Fibroblast of upper back skin (primary cell): ENCODE measurements around the gene SLC12A7.
"Not testable (repeated sequence)": the region's sequence is repeated elsewhere in the genome, so short reads cannot be mapped to it uniquely, and the experiment has no call there.

Source experiments
- DNase-seq: peaks from one replicate; pipeline ENCODE4 v3.0.0-alpha.2; 2013

SLC12A7 gene

DNA sequence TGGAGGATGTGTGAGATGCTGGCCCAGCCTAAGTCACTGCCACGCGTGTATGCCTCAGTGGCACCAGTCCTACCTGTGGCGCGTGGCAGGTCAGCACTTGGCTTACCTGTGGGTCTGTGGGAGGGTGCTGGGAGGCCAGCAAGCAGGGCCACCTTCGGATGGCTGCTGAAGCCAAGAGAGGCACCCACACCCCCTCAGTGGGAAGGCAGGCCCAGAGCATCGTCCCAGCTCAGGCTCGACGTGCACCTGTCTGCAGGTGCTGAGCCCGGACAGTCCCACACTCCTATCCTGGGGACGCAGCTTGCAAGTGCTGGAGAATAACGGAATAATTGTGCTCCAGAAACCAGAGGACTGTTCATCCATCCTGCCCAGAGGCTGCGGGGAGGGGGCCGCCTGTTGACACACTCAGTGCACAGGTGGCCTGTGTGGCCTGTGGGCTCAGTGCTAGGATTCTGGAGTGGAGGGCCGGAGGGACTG is 79.3 kb downstream of the SLC12A7 start:
- DNase-seq, result no peak

DNA sequence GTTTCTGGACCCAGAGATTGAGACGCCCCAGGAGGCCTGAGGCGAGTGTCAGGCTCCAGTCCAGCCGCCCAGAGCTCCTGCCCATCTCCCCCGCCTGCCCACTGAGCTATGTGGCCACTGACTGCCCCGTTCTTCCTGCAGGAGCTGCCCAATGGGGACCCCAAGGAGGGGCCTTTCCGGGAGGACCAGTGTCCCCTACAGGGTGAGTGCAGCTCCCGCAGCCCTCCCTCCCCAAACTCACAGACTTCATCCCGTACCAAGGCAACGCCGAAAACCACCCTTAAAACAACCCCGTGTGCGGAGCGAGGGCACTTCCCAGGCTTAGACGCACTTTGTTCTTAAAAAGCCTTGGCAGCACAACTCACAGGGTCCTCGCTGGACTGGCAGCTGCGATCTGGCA is 79.9 kb downstream of the SLC12A7 start:
- DNase-seq, result no peak

DNA sequence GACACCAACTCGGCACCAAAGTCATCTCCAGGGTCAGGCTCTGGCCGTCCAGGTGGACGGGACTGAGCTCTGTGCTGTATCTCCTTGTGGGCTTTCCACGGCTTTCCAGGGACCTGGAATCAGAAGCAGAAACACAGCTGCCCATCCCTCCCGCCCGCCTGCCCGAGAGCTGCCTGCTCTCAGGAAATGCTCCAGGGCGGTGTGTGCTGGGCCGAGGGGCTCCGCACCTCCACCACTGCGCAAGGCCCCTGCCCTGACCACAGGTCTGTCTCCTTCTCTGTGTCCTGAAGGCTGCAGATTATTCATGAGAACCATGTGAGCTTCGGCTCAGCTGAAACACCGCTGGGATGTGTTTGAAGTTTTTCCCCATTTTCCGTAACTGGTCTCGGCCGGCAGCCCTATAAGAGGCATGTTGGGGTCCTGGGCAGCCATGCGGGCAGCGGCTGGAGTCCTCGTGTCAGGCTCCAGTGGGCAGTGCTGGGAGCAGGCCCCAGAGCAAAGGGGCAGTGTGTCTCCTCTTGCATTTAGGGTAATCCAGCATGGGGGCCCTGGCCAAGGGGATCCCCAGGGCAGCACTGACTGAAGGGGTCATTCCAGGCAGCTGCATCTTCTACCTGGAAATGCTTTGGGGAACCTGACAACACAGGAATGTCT is 80.4 kb downstream of the SLC12A7 start:
- no peak for DNase-seq

DNA sequence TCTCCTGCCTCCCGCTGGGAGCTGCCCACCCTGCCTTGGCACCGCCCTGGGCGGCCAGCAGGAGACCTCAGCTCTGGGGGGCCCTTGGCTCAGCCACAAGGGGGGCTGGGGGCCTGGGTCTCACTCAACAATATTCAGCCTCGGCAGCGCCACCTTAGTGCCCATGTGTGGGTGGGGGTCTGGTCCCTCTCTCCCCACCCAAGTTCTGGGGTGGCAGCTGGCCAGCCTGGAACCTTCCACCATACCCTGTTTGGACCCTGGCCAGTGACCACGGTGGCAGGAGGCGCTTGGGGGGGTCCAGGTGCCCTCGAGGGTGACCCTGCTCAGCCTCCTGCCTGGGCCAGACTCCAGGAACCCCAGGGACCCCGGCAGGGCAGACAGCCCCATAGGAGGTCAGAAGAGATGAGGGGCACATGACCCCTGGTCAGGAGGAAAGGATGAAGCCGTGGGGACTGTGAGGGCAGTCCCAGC is 81.0 kb downstream of the SLC12A7 start:
- no peak for DNase-seq

DNA sequence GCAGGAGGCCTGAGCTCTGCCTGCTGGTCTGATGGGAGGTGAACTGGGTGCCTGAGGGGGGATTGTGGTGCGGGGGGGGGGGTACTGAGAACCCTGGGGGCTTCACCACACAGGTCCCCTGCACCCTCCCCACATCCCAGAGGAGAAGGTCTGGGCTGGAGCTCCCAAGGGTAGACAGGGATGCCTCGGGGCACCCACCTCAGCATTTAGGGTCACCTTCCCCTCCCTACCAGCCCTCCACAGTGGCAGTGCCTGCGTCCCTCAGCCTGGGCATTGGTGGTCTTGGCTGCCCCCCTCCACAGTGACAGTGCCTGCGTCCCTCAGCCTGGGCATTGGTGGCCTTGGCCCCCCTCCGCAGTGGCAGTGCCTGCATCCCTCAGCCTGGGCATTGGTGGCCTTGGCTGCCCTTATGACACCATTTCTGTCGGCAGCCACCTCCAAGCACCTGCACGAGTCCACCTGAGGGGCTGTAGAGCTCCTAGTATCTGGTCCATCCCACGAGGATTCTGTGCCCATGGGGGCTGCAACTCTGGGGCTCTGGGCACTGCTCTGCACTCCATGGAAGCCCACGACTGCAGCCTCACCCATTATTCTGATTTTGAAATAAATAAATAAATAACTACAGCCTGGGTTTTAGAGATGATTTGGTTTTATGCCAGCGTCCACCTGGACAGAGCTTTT is 81.8 kb downstream of the SLC12A7 start:
- no peak for DNase-seq

DNA sequence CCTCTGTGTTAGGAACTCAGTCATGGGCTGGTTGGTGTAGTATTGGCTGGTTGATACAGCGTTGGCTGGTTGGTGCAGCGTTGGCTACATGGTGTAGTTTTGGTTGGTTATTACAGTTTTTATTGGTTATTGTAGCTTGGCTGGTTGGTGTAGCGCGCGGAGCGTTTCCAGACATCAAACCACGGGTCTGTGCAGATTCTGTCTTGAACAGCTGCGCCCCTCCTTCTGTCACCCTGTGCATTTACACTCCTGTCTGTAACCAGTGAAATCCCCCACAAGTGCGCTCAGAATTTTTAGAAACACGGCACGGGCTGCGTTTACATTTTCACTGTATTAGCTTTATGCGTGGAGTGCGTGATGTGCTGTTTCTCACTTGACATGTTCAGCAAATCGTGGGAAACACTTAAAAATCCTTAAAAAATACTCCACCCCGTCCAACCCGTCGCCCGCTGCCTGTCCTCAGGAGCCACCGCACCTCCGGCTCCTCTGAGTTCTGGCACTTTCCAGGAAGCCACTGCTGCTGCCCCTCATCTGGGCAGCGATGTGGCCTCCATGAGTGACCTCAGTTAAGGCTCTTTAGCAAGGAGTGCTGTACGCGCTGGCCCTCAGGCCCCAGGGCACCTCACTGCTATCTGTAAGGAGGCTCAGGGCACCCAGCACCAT is 82.5 kb downstream of the SLC12A7 start:
- no peak for DNase-seq

DNA sequence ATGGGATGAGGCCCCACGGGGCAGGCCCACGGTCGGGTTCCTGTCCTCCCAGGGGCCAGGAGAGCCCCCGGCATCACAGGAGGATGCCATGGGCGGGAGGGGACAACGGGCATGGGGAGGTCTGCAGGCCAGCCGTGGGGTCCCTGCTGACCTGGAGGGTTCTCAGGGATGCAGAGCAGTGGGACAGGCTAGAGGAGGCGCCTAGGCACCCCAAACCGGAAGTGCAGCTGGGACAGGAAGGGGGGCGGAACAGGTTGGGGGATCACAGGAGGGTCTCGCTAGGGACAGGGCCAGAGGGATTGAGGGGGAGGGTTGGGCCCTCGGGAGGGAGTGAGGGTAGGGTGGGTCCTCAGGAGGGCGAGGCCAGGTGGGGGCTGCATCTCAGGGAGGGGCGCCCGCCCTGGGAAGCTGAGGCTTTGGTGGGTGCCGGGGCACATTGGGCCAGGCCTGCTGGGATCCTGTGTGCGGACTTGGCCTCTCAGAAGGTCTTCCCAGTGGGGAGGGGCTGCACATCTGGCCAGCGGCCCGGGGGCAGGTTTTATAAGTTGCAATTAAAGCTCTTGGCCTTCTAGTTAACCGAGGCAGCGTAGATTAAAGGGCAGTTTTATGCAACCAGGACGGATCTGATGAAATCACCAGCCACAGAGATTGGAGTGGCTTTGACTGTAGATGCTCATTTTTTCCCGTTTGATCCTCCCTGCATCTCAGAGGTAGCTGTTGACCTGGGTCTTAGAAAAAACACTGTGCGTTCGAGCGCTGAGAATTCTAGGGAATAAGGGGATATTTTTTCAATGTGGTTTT is 83.2 kb downstream of the SLC12A7 start:
- DNase-seq, result no peak

DNA sequence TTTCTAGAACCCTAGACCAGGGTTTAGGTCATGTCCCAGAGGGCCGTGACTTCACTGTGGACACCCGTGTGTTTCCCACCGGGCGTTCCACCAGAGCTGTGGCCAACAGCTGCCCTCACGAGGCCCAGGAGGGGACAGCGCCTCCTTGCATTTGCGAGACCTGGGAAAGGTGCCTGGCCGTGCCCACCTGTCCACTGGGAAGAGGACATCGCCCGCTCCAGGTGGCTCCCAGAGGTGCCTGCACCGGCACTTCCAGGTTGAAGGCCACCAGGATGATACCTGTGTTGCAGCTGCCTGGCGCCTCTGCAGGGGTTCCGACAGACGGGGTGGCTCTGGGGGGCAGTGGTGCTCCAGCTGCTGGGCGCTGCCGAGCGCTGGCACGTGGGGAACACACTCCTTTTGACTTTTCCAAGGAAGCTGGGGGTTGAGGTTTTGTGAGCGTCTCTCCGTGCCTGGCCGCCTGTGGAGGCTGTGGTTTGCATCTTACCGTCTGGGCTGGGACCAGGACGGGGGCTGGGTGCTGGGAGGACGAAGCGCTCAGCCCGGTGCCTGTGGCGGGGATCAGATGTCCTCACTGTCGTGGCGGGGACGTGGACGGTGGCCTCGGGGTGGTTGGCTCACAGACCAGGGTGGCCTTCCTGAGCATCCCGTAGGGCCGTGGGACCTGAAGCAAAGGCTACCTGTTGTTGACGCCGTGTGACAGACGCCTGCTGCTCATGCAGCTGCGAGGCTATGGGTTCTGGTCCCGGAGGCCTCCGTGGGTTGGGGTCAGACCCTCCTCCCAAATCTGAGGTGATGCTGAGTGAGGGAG is 84.0 kb downstream of the SLC12A7 start:
- no peak for DNase-seq

DNA sequence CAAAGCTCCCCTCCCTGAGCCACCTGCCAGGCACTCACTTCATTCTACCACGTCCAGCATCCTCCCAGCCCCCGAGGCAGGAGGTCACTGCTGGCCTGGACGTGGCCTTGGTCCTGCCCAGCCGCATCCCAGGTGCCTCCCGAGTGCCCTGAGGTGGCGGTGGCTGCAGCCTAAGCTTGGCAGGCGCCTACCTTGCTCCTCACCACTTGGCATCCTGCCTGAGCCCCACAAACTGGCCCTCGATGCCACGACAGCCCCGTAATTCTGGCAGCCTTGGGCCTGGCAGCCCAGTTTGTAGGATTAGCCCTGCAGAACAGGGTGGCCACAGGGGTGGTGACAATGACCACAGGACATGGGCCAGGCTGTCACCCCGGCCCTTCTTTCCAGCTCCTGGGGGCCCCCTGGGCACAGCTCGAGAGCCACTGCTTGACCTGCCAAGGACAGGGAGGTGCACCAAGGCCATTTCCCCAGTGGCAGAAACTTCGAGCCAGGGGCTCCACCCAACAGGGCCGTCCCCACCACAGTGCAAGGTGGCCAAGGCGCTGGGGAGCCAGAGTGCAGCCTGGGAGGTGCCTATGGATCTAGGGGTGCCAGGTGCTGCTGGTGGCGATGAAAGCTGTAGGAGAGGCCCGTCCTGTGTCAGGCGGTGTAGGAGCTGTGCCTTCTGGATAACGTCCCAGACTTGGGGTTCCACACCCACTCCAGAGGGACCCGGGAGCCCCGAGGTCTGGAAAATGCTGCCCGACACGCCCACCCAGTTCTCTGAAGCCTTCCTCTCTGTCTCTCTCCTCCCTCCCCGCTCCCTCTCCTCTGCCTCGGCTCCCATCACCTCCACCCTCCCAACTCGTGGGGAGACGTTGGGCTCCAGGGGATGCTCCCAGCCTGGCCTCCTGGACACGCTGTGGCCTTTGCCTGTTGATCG is 84.9 kb downstream of the SLC12A7 start:
- DNase-seq, result no peak

DNA sequence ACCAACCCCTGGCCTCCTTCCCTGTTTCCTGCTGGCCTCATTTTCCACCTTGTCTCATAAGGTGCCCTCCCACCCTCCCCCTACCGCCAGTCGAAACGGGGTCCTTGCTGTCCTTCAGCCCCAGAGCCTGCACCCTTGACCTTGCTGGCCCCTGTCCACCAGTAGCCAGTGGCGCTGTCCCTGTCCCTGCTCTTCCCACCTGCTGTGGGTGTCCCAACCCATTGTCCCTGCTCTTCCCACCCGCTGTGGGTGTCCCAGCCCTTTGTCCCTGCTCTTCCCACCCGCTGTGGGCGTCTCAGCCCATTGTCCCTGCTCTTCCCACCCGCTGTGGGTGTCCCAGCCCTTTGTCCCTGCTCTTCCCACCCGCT is 89.9 kb downstream of the SLC12A7 start:
- DNase-seq, result not testable (repeated sequence)

DNA sequence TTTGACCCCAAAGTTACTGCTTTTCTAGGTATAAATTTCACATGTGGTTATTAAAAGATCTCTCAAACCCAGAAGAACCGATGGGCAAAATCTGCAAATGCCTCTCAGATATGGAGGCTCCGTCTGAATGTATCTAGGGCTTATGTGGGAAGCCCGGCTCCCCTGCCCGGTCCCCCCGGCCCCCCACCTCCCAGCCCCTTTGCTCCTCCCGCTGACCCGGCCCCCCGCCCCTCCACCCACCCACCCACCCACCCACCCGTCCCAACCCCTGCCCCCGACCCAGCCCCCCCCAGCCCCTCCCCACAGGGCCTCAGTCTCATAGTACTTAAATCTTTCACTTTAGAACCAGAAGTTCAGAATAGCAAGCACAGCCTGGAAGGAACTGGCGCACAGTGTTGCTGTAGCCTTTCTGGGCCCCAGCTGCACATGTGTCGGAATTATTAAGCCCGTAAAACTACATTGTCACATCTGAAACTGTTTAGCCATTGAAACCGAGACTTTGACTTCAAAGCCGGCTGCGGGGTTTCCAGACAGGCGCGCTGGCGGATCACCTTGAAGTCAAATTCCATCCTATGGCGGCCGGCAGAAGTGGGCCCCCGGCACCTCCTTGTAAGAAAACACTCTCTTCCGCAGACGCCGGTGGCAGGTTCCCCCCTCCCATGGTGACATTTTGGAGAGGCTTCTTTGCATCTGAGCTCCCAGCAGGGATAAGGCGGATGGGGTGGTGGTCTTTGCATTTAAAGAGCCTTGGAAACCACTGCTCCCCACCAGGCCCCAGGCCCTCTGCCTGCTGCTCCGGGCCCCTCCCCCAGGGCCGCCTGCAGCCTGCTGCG is 90.5 kb downstream of the SLC12A7 start:
- DNase-seq, result peak; percentile 9

DNA sequence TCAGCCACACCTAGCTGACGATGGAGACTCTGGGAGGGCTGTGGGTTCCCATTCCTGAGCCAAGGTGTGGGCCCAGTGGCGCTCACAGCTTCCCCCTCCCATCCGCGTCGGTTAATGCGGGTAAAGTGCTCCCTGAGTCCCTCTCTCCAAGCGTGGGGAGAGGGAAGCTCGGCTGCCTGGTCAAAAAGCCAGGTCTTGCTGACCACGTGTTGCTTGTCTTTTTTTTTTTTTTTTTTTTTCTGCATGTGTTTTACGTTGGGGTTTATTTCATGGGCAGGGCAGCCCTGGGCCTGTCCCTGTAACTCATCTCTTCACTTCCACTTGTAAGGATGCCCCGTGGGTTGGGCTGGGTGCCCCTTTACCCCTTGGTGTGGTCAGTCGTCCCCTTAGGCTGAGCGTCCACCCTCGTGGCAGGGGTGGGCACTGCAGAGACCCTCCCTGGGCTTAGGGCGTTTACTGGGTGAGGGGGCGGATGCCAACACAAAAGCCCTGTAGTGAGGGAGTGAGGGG is 91.4 kb downstream of the SLC12A7 start:
- no peak for DNase-seq

DNA sequence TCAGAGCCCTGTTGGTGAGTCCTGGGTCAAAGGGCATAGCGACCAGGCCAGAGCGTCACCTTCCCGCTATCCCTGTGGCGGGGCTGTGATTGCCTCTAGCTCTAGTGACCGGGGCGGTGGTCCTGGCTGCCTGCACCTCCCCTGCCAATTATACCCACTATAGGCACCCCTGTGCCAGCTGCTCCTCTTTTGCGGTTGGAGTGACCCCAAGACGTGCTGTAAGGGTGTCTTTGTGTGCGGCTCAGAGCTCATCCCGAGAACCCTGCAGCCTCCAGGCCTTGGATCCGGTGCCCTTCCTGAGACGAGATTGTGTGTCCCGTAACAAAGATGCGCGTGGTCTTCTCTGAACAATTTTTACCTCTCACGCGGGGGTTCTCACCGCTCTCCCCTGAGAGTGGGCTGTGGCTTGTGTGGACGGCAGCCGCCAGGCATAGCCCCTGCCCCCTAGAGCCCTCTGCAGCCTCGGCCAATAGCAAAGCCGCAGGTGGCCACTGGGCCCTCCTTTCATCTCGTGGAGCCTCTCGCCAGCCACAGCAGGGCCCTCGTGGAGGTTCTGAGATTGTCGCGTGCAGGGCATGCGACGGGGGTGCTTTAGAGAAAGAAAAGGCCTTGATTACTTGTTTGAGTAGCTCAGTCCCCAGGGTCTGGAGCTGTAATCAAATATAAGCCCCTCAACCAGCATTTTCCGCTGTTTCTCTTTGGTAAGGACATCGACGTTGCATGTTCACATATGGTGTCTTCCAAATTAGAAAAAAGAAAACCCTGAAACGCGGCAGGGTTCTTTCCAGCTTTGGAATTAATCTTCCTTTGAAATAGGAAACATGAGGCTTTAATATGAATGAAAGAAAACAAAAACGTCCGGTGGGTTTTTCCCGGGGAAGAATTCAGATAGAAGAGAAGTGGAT is 92.6 kb downstream of the SLC12A7 start:
- DNase-seq, result no peak

DNA sequence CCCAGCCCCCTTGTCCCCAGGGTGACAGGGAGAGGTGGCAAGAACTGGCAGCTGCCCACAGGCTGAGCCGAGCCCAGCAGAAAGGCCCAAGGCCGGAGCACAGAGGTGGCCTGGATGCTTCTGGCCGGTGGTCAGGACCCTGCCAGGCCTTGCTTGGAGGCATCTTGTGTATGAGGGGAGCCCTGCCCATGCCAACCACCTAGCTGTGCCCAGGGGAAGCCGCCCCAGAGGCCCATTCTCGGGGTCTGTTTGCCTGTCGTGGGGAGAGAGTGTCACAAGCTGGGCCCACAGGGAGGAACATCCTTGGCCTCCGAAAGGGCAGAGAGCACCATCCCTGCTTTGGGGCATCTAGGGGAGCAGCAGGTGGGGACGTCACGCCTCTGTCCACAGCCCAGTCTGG is 93.3 kb downstream of the SLC12A7 start:
- no peak for DNase-seq

DNA sequence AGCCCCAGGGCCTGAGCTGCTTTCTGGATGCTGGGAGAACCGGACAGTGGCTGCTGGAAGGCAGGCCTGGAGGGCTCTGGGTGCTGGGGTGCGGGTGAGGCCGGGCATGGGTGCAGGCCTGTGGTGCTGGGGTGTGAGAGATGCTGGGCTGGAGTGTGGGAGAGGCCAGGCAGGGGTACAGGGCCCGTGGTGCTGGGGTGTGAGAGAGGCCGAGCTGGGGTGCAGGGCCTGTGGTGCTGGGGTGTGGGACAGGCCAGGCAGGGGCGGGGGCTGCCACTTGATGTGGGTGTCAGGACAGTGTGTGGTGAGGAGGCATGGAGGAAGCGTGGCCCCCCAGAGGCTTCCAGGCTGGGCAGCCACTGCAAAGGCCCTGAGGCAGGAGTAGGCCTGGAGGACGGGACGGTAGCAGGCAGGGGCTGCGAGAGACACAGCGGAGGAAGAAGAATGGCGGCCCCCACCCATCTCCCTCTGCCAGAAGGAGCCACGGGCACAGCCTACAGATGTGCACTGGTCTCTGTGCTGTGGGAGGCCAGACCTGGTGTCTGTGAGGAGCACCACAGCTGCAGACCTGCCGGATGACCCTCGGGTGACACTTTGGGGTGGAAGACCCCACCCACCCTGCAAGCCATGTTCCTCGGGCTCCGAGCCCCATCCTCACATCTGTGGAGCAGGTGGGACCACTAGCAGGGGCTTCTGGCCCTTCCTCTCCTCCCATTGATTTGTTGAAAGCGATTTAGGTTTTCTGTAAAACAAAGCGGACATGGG is 94.0 kb downstream of the SLC12A7 start:
- no peak for DNase-seq

DNA sequence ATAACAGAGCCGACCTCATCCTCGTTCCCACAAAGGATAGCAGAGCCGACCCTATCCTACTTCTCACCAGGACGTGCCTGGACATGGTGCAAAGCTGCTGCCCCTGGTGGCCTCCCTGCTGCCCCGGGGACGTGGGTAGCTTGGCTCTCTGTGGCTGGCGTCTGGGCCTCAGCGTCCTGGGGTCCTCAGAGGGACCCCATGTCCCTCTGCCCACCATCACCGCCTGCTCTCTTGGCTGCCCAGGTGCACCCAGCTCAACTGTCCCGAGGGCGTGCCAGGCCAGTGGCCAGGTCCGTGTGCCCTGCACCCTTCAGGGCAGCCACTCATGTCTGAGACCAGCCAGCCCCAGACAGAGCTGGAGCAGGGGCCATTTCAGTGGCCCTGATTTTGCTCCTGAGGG is 94.8 kb downstream of the SLC12A7 start:
- DNase-seq, result no peak

DNA sequence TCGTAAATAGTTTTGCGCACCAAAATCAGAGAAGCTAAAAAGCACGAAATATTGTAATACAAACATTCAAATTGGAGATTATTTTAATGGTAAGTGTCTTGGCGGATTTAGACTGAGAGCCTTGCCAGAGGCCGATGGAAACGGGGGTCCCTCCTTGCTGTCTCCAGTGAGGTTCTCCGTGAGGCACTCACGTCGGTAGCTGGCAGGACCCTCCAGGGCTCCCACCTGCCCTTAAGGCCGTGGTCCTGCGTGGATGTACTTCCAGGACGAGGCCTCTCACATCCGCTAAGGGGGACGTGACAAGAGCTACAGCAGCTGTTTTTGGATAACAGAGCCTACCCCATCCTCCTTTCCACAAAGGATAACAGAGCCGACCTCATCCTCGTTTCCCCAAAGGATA is 95.4 kb downstream of the SLC12A7 start:
- no peak for DNase-seq

DNA sequence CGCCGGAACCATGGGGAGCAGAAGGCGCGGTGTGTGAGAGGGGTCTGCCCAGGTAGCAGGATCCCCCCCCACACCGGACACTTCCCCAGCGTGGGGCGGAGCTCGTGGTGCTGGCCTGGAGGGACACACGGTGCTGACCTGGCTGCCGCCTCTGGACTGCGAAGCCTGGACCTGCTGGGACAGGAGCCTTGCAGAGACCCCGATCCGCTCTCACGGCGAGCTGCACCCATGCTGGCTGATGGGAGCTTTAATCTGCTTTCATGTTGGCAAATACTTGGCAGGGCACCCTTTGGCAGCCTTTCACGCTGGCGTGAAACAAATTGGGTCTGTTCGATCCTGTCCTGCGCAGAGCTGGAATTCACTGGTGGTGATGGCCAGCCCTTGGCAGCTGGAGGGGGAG is 95.8 kb downstream of the SLC12A7 start:
- no peak for DNase-seq
